HCEC 1CT (cell line): ENCODE results near the gene STMN3.
"Not testable (repeated sequence)": the region's sequence is repeated elsewhere in the genome, so short reads cannot be mapped to it uniquely, and the experiment has no call there.

Experiments used
- DNase-seq: peaks from one replicate; pipeline ENCODE4 v3.0.0-alpha.2; 2017

STMN3 gene

GRCh38 chr20:63653974-63654668 lies 897 bp upstream of the STMN3 start:
- DNase-seq, result no peak

GRCh38 chr20:63652192-63652980 lies 838 bp downstream of the STMN3 start:
- DNase-seq, result no peak

- DNase-seq, result no peak
Measured at GRCh38 chr20:63651942-63652191, 1.4 kb downstream of the STMN3 start.

- not testable (repeated sequence) for DNase-seq
Measured at GRCh38 chr20:63650486-63650885, 2.7 kb downstream of the STMN3 start.

- DNase-seq, result no peak
Measured at GRCh38 chr20:63648895-63649589, 4.2 kb downstream of the STMN3 start.

GRCh38 chr20:63648190-63648589 lies 5.0 kb downstream of the STMN3 start:
- no peak for DNase-seq

- no peak for DNase-seq
Measured at GRCh38 chr20:63645218-63645617, 8.0 kb downstream of the STMN3 start.

- no peak for DNase-seq
Measured at GRCh38 chr20:63643946-63644345, 9.3 kb downstream of the STMN3 start.

GRCh38 chr20:63643499-63643898 lies 9.7 kb downstream of the STMN3 start:
- no peak for DNase-seq

- no peak for DNase-seq
Measured at GRCh38 chr20:63642527-63643247, 10.5 kb downstream of the STMN3 start.

- DNase-seq, result peak; percentile 52
Measured at GRCh38 chr20:63641792-63642523, 11.3 kb downstream of the STMN3 start.

- no peak for DNase-seq
Measured at GRCh38 chr20:63641146-63641791, 12.0 kb downstream of the STMN3 start.

- not testable (repeated sequence) for DNase-seq
Measured at GRCh38 chr20:63640686-63641085, 12.5 kb downstream of the STMN3 start.

GRCh38 chr20:63640086-63640485 lies 13.1 kb downstream of the STMN3 start:
- no peak for DNase-seq

- no peak for DNase-seq
Measured at GRCh38 chr20:63639093-63639975, 13.9 kb downstream of the STMN3 start.

GRCh38 chr20:63636752-63637628 lies 16.2 kb downstream of the STMN3 start:
- no peak for DNase-seq

- no peak for DNase-seq
Measured at GRCh38 chr20:63635431-63636141, 17.6 kb downstream of the STMN3 start.

GRCh38 chr20:63633732-63634131 lies 19.5 kb downstream of the STMN3 start:
- DNase-seq, result no peak

- DNase-seq, result not testable (repeated sequence)
Measured at GRCh38 chr20:63631426-63631825, 21.8 kb downstream of the STMN3 start.
